GM12892 (cell line): Measurements from ENCODE around the gene ADGRD1.

Experiments
- POLR2A ChIP-seq: IDR thresholded peaks from 2 replicates; pipeline ENCODE4 v1.6.1; 2011; ENCODE audit warnings: low read depth, low read length, control low read depth
- POLR2AphosphoS5 ChIP-seq: IDR thresholded peaks from 2 replicates; pipeline ENCODE4 v1.6.1; 2011; ENCODE audit warnings: low read depth, low read length, control low read depth
- TAF1 ChIP-seq: IDR thresholded peaks from 2 replicates; pipeline ENCODE4 v1.6.1; 2011; ENCODE audit warnings: low read depth, mild to moderate bottlenecking, control low read depth, low read length, borderline replicate concordance

- TF ChIP-seq POLR2AphosphoS5 = no peak
- no peak for TF ChIP-seq POLR2A
- no peak for TF ChIP-seq TAF1
These were observed 138.4 kb downstream of the ADGRD1 start for GRCh38 chr12:131091976-131092691.
